Activated CD4-positive, CD25-positive, alpha-beta regulatory T cell treated with anti-CD3 and anti-CD28 coated beads, Interleukin-2, amount 50 U/mL, for 72 hours (primary cell): Measurements from ENCODE around the gene CRCP.
"Not testable (repeated sequence)": the region's sequence is repeated elsewhere in the genome, so short reads cannot be mapped to it uniquely, and the experiment has no call there.

Experiments used
- DNase-seq: peaks from one replicate; pipeline ENCODE4 v3.0.0; 2021

The CRCP gene

DNA sequence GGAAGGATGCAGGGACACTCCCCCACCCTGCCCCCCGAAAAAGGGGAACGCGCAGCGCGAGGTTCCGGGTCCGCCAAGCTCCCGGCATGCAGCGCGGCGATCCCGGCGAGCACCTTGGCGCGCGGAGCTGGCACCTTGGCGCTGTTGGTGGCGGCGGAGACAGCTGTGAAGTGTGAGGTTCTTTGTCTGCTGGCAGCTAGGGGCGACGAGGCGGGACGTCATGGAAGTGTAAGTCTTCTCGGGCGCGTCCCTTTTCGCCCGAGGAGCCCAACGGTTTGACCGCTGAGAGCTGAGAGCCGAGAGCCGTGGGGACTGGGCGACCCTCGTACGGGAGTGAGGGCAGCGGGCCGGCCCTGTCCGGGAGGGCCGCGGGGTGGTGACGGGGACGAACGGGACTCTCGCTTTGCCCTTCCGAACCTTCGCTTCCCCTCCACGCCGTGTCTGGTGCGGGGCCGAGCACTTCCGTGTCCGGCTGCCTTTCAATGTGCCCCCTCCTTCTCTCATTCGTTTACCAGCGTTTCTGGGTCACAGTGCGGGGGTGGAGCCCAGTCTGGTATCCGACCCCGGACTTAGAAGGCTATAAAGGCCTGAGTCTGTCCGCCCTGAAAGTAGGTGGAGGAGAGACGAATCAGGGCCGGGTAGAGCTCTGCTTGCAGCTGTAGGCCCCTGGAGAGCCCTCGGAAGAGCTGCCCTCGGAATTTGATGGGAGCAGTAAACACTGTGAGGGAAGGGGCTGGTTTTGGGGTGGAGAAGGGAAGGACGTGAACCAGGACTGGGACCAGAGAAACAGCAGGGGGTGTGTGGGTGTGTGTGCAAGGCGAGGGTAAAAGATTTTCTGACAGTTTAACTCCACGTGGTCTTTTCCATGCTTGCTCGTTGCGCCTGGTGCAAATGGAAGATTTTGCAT is at the start of gene CRCP:
CRCP (plus strand) TSS at position 105 of the 907 bp plus-strand sequence; CDS start at position 221, 116 bp downstream.
- peak; percentile 84 for DNase-seq

DNA sequence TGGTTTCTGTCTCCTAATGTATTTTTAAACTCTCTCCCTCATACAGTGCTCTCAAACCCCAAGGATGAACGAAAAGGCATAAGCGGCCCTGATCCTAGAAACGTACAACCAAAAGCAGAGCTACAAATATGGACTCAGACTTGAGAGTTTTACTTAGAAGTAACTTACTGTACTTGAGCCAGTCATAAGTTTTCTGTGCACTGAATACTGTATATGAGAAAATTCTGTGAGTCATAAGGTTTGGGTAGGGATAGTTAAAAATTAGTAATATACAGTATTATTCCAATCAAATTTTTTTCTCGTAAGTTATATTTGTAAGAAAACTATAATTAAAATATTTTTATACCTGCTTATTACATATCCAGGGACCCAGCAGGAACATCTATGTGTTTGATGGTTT is 44.9 kb upstream of the CRCP start:
- no peak for DNase-seq

- DNase-seq, result no peak
Observed at GRCh38 chr7:66070222-66070621, 44.4 kb upstream of the CRCP start.

- not testable (repeated sequence) for DNase-seq
Observed at GRCh38 chr7:66072208-66072607, 42.4 kb upstream of the CRCP start.

DNA sequence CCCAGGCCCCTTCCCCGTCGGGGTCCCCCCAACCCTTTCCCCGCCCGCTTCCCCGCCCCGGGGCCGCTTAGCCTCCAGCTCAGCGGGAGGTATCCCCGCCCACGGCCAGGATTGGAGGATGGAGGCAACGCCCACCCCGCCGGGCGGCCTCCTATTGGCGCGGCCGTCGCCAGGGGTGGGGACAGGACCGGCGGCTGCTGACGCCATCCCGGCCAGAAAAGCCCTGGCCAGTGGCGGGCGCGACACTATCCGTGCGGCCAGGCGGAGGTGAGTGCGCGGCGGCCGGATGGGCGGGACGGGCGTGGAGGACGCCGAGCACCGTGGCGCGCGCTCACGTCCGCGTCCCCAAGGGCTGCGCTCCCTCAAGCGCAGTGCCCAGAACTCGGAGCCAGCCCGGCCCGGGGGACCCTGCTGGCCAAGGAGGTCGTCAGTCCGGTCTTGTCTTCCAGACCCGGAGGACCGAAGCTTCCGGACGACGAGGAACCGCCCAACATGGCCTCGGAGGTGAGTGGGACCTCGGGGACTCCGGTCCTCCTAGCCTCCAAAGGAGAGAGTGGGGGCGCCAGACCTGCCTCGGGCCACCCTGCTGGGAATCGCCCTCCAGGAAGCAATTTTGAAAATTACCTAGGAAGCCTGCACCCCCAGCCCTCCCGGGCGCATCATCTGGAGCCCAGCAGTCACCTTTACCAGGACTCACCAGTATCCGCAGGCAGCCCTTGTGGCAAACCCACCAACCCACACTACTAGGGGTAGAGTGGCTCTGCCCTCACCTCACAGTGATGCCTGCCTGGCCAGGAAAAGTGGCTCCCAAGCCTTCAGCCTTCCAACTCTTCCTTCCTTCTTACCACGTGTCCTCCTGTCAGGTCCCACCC is 38.8 kb upstream of the CRCP start, which contains the start of gene ASL:
ASL (plus strand) TSS at position 230 of the 872 bp plus-strand sequence; CDS start at position 493, 263 bp downstream.
- DNase-seq, result peak; percentile 93

GRCh38 chr7:66076462-66077329 is 38.0 kb upstream of the CRCP start:
- no peak for DNase-seq

- DNase-seq, result no peak
Observed at GRCh38 chr7:66078067-66078466, 36.6 kb upstream of the CRCP start.

DNA sequence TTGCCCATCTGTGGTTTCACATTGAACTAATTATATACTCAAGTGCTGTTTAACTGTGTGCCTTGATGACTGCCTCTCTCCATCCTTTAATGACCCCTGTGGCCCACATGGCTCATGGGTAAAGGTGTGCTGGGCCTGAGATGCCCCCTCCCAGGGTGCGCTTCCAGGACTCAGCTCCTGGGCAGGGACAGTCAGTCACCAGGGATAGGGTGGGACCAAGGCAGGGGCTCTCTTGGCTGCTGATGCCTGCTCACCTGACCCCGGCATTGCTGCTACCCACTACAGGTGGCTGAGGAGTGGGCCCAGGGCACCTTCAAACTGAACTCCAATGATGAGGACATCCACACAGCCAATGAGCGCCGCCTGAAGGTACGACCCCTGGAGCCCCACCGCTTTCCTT is 32.6 kb upstream of the CRCP start:
- no peak for DNase-seq

DNA sequence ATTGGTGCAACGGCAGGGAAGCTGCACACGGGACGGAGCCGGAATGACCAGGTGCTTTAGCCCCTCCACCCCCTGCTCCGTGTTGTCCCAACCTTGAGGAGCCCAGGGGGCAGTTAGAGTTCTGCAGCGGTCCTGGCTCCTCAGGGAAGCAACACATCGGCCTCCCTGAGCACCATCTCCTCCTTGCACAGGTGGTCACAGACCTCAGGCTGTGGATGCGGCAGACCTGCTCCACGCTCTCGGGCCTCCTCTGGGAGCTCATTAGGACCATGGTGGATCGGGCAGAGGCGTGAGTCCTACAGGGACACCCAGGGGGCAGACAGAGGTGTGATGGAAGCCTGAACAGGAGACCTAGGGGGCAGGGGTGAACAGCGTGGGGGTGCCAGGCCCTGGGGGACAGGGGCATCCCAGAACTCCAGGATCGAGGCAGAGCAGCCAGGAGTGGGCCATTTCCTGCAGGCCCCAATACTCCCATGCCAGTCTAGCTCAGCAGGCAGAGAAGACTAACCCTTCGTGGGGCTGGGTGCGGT is 31.7 kb upstream of the CRCP start:
- no peak for DNase-seq

DNA sequence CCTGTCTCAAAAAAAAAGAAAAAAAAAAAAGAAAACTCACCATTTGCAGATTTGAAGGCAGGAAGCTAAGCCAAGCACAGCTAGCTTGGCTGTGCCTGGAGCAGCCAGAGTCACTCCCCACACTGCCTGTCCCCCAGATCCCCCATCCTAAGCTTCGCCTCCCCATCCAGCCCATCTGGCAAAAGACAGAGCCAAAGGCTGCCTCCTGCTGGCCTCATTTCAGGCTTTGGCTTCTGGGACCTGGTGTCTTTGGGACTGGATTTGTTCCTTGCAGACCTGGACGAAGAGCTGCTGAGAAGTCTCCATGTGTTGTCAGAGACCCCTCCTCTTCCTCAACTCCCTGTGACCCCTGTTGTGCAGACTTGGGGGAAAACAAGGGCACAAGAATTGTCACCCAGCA is 31.0 kb upstream of the CRCP start:
- no peak for DNase-seq

- DNase-seq, result no peak
Observed at GRCh38 chr7:66088861-66089838, 25.5 kb upstream of the CRCP start.

DNA sequence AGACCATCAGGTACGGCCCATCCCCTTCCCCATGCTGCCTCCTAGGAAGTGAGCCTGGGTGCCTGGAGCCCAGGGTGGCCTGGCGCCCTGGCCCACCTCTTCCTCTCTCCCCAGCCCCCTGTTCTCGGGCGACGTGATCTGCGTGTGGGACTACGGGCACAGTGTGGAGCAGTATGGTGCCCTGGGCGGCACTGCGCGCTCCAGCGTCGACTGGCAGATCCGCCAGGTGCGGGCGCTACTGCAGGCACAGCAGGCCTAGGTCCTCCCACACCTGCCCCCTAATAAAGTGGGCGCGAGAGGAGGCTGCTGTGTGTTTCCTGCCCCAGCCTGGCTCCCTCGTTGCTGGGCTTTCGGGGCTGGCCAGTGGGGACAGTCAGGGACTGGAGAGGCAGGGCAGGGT is 22.0 kb upstream of the CRCP start:
- no peak for DNase-seq

- no peak for DNase-seq
Observed at GRCh38 chr7:66095010-66095409, 19.6 kb upstream of the CRCP start.

- no peak for DNase-seq
Observed at GRCh38 chr7:66099232-66099550, 15.5 kb upstream of the CRCP start.

GRCh38 chr7:66099551-66100407 is 14.9 kb upstream of the CRCP start:
- DNase-seq, result peak; percentile 41

- DNase-seq, result no peak
Observed at GRCh38 chr7:66100408-66101050, 14.1 kb upstream of the CRCP start.

- not testable (repeated sequence) for DNase-seq
Observed at GRCh38 chr7:66102168-66102567, 12.5 kb upstream of the CRCP start.

- DNase-seq, result not testable (repeated sequence)
Observed at GRCh38 chr7:66103994-66104393, 10.7 kb upstream of the CRCP start.

DNA sequence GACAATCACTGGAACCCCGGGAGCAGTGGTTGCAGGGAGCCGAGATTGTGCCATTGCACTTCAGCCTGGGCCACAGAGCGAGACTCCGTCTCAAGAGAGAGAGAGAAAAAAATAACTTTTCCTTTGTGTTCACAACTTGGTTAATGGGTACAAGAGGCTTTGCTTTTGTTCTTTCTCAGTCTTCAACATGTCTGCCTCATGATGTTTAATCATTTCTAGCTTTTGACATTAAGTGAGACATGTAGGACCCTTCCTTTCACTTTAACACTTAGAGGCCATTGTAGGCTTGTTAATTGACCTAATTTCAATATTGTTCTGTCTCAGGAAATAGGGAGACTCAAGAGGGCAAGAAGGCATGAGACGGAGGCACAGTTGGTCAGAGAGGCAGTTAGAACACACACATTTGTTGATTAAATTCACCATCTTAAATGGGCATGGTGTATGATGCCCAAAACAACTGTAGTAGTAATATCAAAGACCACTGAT is 9.3 kb upstream of the CRCP start:
- DNase-seq, result no peak
